HG03575 (cell line): ENCODE measurements around the gene COPS2.
"Not testable (repeated sequence)": the region's sequence is repeated elsewhere in the genome, so short reads cannot be mapped to it uniquely, and the experiment has no call there.

ENCODE experiments used
- ATAC-seq: cut with Tn5 transposase; IDR thresholded peaks from one replicate; pipeline ENCODE4 v1.9.1; 2021; ENCODE audit not compliant: unreplicated experiment, insufficient number of reproducible peaks, low FRiP score; ENCODE audit errors: extremely low read depth

Gene COPS2

GRCh38 chr15:49116108-49116857, 39.1 kb downstream of the COPS2 start:
- no peak for ATAC-seq

- no peak for ATAC-seq
Measured at GRCh38 chr15:49115062-49115461, 40.3 kb downstream of the COPS2 start.

GRCh38 chr15:49110158-49110944, 45.0 kb downstream of the COPS2 start:
- ATAC-seq, result no peak

- no peak for ATAC-seq
Measured at GRCh38 chr15:49103002-49103401, 52.4 kb downstream of the COPS2 start.

GRCh38 chr15:49101536-49101935, 53.9 kb downstream of the COPS2 start:
- ATAC-seq, result no peak

- ATAC-seq, result no peak
Measured at GRCh38 chr15:49096090-49096750, 59.2 kb downstream of the COPS2 start.

GRCh38 chr15:49094923-49095322, 60.5 kb downstream of the COPS2 start:
- ATAC-seq, result no peak

GRCh38 chr15:49093252-49094105, 61.9 kb downstream of the COPS2 start:
- no peak for ATAC-seq

- ATAC-seq, result no peak
Measured at GRCh38 chr15:49088996-49089395, 66.4 kb downstream of the COPS2 start.

- no peak for ATAC-seq
Measured at GRCh38 chr15:49085696-49086459, 69.5 kb downstream of the COPS2 start.

- ATAC-seq, result no peak
Measured at GRCh38 chr15:49084285-49084570, 71.2 kb downstream of the COPS2 start.

GRCh38 chr15:49083401-49084284, 71.8 kb downstream of the COPS2 start:
- no peak for ATAC-seq

- ATAC-seq, result no peak
Measured at GRCh38 chr15:49082960-49083359, 72.4 kb downstream of the COPS2 start.

GRCh38 chr15:49079340-49080039, 75.9 kb downstream of the COPS2 start:
- ATAC-seq, result no peak

- ATAC-seq, result no peak
Measured at GRCh38 chr15:49075881-49076280, 79.5 kb downstream of the COPS2 start.

GRCh38 chr15:49074589-49075287, 80.7 kb downstream of the COPS2 start:
- ATAC-seq, result not testable (repeated sequence)
